HL-60/S4 treated with phorbol 12-myristate 13-acetate at 8.2 ng/mL for 4 days and 3 days (cell line): Measurements from ENCODE around the gene SLC2A10.

Experiments used
- in situ Hi-C: fragments of 300-500 bp; cut with MboI; formaldehyde crosslinking; loops from 2 replicates; pipeline ENCODE4 v1.15.0; 2022; ENCODE audit warnings: low sequenced_read_pairs

SLC2A10 gene

GRCh38 chr20:46724343-46724959, 15.0 kb downstream of the SLC2A10 start:
- in situ Hi-C loops, result no loop called here

- in situ Hi-C loops, result no loop called here
Measured at GRCh38 chr20:46725186-46726165, 16.0 kb downstream of the SLC2A10 start.

GRCh38 chr20:46731770-46732169, 22.3 kb downstream of the SLC2A10 start:
- in situ Hi-C loops, result no loop called here

- in situ Hi-C loops, result no loop called here
Measured at GRCh38 chr20:46735436-46735835, 26.0 kb downstream of the SLC2A10 start.

GRCh38 chr20:46739431-46740213, 30.2 kb downstream of the SLC2A10 start:
- in situ Hi-C loops, result no loop called here

GRCh38 chr20:46740214-46740609, 30.8 kb downstream of the SLC2A10 start:
- in situ Hi-C loops, result no loop called here

- in situ Hi-C loops, result no loop called here
Measured at GRCh38 chr20:46741924-46742668, 32.6 kb downstream of the SLC2A10 start.

- in situ Hi-C loops, result no loop called here
Measured at GRCh38 chr20:46742669-46743045, 33.2 kb downstream of the SLC2A10 start.

- in situ Hi-C loops, result no loop called here
Measured at GRCh38 chr20:46743088-46743487, 33.6 kb downstream of the SLC2A10 start.

GRCh38 chr20:46746956-46747526, 37.6 kb downstream of the SLC2A10 start:
- in situ Hi-C loops, result no loop called here

- in situ Hi-C loops, result no loop called here
Measured at GRCh38 chr20:46749147-46749546, 39.7 kb downstream of the SLC2A10 start.

- in situ Hi-C loops, result loop anchor here (25.0 kb wide), 2 partner anchors 410 to 635 kb away; no protein-coding TSS in a partner anchor
Measured at GRCh38 chr20:46751856-46752255, 42.4 kb downstream of the SLC2A10 start.

- in situ Hi-C loops, result loop anchor here (25.0 kb wide), 2 partner anchors 410 to 635 kb away; no protein-coding TSS in a partner anchor
Measured at GRCh38 chr20:46752728-46753127, 43.3 kb downstream of the SLC2A10 start.

GRCh38 chr20:46755483-46756413, 46.3 kb downstream of the SLC2A10 start:
- in situ Hi-C loops, result loop anchor here (25.0 kb wide), 2 partner anchors 407 to 632 kb away; no protein-coding TSS in a partner anchor

GRCh38 chr20:46756419-46756818, 47.0 kb downstream of the SLC2A10 start:
- in situ Hi-C loops, result loop anchor here (25.0 kb wide), 2 partner anchors 406 to 631 kb away; no protein-coding TSS in a partner anchor

- in situ Hi-C loops, result loop anchor here (25.0 kb wide), 2 partner anchors 405 to 630 kb away; no protein-coding TSS in a partner anchor
Measured at GRCh38 chr20:46757135-46757534, 47.7 kb downstream of the SLC2A10 start.

- in situ Hi-C loops, result loop anchor here (25.0 kb wide), 2 partner anchors 404 to 629 kb away; no protein-coding TSS in a partner anchor
Measured at GRCh38 chr20:46757754-46758678, 48.6 kb downstream of the SLC2A10 start.
